Fibroblast of upper back skin (primary cell): ENCODE measurements around the gene ZNF750.
A peak's percentile ranks its signal among the peaks of the same experiment; 100 is the strongest.

Source experiments
- DNase-seq: peaks from one replicate; pipeline ENCODE4 v3.0.0-alpha.2; 2013

The ZNF750 gene

DNA sequence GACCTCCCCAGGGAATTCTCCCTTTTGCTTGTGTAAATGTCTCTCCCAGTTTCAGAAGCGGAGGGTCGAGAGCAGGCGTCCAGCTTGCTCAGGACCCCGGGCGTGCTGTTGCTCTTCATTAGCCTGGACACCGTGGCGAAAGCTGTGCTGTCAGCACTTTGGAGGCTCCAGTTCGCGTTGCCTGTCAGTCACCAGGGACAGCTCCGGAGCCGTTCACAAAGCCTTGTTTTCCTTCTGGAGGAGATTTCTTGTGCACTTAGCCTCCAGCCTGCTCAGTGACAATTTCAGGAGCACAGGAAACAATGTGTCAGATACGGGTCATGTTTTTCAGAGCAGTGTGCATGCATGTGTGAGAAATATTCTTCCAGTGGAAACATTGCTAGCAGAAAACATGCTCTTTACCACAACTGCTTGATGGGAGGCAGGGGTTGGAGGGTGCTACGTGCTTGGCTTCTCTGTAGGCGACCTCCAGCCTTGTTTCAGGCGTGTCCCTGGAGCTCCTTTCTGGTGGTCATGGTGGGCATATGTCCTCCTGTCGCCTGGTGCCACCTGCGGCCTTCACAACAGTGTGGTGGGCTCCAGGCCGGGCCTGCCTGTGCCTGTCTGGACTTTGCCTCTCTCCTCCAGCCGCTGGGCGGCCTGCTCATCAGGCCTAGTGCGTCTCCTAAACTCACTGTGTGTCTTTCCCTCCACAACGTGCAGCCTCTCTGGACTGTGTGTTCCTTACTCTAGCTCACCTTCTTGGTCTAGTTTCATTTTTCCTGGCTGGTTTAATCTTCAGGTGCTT lies 29.0 kb downstream of the ZNF750 start:
- no peak for DNase-seq

DNA sequence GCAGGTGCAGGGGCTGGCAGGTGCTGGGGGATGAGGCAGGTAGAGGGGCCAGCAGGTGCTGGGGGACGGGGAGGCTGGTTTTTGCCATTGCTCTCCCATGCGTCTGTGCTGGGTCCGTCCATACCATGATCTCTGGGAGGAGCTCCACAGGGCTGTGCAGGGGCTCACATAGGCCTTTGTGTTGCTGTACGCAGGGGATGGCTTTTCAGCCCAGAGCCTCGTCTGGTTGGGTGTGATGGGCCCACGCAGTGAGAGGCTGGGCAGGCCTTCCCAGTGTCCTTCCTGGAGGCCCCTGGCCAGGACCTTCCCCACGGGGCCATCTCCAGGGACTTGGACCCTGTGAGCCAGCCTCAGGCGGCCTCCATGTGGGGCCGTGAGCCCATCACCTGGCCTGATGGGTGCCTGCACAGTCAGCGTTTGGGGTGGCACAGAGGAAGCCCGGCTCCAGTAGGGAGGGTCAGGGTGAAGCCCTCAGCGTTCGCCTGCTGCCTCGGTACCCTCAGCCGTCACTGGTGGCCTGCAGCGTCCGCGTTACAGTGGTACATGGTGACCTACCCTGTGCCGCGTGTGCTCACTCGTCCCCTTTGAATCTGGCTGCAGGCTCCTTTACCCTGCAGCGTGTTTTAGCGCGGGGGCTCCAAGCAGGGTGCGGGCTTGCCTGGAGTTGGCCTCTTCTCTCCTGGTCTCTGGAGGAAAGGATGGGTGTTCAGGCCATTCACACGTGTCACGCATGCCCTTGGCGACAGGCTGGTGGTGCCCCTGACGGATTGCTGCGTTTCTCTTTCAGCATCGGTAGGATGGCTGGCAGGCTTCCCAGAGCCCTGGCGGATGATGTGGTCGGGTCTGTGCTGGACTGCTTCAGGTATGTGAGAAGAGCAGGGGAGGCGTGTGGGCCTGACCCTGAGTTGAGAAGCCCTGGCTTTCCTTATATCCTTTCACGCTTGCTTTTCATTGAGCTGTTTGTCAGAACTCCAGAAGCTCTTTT lies 30.6 kb downstream of the ZNF750 start:
- DNase-seq: peak; percentile 30

DNA sequence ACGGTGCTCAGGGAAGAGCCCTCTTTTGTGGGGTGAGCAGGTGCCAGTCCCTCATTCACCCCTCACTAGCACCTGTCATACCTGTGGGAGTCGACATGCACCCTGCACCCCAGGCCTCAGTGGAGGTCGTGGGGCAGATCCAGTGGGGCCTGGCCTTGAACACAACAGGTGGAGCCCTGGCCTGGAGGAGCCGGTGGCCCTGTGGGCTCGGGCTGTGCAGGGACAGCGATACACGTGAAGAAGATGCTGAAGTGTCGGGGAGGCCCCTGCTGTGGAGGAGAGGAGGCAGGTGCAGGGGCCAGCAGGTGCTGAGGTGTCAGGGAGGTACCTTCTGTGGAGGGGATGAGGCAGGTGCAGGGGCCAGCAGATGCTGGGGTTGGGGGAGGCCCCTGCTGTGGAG lies 31.8 kb downstream of the ZNF750 start:
- DNase-seq: no peak

DNA sequence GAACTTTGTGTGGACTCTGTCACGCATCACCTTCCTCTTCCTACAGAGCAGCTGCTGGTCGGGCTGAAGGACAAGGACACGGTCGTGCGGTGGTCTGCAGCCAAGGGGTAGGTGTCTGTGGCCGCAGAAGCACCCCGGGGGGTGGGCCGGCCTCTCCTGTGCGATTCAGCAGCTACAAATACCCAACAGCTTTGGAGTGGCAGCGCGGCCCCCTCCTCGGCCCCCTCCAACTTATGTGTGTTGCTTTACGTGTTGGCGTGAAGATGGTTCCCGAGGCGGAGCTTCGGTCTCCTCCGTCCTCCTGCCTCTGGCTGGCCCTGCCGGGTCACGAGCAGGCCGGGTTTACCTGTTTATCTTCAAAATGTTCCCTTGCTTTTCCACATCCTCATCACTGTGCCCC lies 32.3 kb downstream of the ZNF750 start:
- no peak for DNase-seq

DNA sequence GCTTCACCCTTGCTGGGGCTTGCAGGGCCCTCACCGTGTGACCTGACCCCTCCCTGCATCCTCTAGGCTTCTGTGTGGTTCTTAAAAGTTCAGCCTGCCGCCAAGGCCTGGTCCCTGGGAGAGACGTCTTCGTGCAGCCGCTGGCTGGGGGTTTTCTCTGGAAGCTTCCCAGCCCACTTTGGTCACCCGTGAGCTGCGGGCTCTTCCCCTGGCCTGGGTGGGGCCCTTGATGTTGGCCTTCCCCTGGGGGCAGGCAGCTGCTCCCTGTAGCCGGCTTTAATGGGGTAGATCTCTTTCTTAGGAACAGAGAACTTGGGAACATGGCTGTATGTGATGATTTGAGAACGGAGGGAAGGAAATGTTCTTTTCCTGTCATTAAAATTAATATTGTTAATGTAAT lies 32.7 kb downstream of the ZNF750 start:
- DNase-seq: no peak

DNA sequence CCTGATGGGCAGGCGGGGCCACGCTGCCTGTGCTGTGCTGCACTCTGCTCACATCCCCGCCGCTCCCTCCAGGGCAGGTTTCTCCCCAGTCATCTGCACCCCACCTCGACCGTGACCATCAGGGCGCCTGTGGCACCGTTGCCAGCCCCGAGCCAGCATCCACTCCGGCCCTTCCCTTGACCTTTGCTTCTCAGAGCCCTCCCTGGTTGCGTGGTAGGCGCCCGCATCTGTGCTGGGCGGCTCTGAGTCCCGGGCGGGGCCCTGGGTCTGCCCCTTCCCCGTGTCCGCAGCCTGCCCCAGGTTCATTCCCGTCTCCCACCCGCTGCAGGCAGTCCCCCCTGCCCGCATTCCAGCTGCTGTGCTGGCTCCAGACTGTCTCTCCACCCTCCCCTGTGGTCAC lies 33.2 kb downstream of the ZNF750 start:
- DNase-seq: no peak

DNA sequence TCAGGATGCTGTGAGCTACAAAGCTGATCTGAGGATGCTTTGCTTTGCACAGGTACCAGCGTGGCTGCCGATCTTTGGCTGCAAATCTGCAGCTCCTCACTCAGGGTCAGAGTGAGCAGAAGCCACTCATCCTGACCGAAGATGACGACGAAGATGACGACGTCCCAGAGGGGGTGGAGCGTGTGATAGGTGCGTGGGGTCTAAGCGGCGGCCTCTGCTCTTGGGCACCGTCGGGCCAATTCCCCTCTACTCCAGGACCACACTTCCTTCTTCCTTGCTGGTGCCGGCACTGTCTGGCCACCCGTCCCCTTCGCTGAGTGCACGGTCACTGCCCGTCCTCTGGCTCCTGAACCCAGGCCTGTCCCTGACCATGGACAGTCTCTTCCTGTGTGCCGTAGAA lies 34.0 kb downstream of the ZNF750 start:
- DNase-seq: no peak

DNA sequence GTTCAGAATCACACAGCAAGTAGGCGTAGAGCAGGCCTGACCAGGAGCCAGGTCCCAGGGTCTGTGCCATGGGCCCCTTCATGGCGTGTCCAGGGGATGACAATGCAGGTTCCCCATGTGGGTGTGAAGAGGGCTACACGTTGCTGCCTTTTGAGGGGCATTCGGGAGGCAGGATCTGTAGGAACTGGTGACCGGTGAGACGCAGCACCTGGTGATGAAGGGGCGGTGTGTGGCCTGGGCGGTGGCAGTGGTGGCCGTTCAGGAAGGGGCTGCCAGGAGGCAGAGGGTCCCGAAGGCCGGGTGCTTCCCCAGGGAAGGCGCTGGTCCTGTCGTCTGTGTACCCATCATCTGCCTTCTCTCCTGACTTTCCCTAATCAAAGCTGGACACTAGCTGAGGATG lies 34.6 kb downstream of the ZNF750 start:
- no peak for DNase-seq

DNA sequence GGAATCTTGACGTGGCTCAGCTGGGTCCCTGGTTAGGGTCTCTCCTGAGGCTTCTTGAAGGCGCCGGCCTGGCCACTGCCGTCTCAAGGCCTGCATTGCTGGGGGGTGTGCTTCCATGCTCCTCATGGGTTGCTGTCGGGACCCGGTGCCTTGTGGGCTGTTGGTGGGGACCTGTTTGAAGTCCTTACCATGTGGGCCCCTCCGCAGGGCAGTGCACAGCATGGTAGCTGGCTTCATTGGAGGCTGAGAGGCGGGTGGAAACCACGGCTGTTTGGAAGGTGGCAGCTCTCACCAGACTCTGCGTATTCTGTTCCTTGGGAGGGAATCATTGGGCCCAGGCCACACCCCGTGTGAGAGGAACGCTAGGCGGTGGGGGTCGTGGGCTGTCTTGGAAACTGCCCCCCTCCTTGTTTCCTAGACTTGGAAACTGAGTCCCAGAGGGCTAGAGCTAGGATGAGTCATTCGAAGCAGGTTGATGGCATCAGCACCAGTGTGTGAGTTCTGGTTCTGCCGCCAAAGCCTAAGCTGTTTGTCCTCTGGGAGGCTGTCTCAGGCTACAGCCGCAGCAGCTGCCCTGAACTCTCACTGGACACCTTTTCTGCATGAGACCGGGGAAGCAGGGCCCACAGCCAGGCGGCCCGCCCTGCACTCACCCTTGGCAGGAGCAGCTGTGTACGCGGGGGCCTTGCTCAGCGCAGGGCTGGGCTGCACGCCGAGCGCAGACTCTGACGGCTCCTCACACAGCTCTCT lies 35.2 kb downstream of the ZNF750 start:
- peak; percentile 62 for DNase-seq

DNA sequence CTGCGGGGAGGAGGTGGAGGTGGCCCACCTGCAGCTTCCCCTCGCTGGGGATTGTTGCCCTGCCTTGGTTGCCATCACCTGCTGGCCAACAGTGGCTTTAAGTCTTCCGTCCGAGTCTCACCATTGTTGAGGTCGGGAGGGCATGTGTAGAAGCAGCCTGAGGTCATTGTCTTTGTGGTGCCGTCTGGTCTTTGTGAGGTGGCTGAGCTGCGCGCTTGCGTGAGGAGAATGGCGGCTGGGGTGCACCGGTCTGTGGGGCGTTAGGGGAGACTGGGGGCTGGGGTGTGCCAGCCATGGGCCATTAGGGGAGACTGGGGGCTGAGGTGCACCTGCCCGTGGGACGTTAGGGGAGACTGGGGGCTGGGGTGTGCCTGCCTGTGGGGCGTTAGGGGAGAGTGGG lies 36.2 kb downstream of the ZNF750 start:
- no peak for DNase-seq

DNA sequence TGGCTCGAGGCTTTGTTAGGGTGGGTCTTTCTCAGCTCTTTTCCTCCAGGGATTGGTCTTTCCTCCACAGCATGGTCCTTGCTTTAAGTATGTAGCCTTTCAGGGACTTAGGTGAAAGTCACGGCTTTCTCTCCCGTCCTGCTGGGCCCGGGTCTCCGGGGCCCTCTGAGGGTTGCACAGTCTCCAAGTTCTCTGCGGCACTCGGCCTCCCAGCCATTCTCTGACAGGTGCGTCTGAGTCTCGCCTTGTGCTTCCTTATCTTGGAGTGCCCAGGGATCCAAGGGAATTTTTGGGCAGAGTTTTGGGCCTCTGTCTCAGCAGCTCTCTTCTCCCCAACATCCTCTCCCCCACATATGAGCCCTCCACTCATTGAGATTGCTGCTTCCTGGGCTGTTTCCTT lies 36.6 kb downstream of the ZNF750 start:
- DNase-seq: no peak

DNA sequence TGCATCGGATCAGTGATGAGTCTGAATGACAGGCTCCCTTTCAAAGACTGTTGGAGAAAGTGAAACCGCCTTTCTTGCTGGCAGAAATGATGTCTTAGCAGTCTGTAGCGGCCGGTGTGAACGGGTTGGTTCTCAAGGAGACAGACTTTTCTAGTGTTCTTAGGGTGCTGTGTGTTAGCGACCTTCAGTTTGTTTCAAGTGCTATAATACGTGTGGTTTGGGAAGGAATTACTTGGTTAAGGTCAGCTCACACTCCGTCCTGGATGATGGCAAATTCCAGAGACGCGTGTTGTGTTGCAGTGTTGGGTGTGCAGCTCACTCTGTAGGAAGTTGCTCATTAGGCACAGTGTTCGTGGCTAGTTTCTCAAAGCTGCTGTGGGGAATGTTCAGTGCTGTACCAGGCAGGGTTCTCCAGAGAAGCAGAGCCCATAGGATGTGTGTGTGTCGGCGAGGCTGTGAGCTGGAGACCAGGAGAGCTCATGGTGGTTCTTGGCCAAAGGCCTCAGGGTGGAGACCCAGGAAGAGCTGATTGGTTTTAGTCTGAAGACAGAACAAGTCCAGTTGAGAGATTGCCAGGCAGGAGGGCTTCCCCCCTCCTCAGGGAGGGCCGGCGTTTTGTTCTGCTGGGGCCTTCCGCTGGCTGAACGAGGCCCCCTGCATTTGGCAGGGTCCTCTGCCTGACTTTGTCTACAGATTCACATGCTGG lies 37.6 kb downstream of the ZNF750 start:
- DNase-seq: peak; percentile 61

DNA sequence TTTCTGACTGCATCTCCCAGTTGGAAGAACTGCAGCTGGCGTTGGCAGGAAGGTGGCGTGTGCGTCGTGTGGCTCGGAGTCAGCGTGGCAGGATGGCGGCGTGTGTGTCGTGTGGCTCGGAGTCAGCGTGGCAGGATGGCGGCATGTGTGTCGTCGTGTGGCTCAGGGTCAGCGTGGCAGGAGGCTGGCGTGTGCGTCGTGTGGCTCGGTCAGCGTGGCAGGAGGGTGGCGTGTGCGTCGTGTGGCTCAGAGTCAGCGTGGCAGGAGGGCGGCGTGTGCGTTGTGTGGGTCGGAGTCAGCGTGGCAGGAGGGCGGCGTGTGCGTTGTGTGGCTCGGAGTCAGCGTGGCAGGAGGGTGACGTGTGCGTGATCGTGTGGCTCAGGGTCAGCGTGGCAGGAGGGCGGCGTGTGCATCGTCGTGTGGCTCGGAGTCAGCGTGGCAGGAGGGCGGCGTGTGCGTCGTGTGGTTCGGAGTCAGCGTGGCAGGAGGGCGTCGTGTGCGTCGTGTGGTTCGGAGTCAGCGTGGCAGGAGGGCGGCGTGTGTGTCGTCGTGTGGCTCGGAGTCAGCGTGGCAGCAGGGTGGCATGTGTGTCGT lies 38.3 kb downstream of the ZNF750 start:
- no peak for DNase-seq

DNA sequence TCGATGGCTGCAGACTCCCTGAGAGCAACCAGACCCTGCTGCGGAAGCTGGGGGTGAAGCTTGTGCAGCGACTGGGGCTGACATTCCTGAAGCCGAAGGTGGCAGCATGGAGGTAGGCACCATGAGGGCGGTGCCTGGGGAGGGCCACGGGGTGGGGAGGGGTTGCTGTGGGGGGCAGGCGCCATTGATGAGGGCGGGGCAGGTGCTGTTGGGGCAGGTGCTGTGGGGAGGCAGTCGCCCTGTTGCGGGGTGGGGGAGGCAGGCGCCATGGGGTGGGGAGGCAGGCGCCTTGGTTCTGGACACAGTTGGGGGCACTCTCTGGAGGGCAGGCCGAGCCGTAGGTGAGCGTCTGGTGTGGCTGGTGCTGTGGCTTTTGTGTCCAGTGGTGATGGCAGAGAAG lies 38.9 kb downstream of the ZNF750 start:
- no peak for DNase-seq

DNA sequence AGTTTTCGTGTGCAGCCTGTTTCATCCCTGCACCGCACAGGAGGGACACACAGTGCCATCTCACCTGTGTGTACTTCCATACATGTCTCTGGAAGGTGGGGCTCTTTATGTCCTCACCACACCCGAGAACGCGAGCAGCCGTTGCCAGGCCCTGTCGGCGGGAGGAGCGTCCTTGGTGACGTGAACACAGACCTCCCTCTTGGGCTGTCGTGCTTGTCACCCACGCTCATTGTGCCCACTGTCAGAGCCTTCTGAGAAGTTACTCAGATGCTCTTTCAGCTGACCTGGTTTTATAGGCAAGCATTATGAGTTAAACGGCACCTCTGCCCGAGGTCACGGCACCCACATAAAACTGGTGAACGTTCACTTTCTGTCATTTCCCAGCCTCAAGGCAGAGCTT lies 40.2 kb downstream of the ZNF750 start:
- DNase-seq: no peak

DNA sequence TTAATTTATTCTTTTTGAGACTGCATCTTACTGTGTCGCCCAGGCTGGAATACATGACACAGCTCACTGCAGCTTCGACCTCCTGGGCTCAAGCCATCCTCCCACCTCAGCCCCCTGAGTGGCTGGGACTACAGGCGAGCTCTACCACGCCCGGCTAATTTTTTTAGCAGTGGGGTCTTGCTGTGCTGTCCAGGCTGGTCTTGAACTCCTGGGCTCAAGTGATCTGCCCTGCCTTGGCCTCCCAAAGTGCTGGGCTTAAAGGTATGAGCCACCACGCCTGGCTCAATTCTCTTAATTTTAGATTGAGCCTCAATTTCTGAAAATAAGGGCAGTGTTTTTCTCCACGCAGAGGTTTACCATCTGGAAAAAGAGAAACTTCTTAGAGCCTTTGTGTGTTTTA lies 41.1 kb downstream of the ZNF750 start:
- DNase-seq: no peak

DNA sequence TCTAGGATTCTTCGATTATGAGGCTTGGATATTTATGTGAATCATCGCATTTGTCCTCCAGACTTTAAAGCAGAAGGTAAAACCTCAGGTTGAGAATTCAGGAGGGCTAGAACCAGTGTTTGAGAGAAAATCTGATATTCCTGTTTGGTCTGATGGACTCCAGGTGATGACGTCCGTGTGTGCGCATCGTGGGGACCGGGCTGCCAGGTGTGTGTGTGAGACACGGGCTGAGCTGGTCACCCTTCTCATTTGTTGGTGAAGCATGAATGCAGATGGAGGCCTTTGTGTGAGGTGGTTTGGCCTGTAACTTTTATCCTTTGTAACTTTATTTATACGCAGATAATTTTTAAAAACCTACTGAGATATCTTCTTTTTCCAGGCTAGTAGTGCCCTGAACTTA lies 42.8 kb downstream of the ZNF750 start:
- no peak for DNase-seq

DNA sequence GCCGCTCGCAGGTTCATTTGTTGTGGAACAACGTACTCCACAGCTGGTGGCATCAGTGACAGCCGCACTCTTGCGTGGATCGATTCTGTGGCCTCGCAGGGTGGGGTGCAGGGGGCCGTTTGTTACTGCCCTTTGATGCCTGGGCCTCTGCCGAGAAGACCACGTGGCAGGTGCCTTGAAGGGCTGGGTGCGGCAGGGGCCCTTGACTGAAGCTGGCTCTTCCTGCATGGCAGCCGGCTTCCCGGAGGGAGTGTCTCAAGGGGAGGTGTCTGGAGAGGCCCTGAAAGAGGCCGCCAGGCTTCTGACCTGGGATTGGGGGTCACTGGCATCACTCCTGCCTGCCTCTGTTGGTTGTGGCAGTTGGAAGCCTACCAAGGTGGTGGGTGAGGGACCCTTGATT lies 44.2 kb downstream of the ZNF750 start:
- no peak for DNase-seq

DNA sequence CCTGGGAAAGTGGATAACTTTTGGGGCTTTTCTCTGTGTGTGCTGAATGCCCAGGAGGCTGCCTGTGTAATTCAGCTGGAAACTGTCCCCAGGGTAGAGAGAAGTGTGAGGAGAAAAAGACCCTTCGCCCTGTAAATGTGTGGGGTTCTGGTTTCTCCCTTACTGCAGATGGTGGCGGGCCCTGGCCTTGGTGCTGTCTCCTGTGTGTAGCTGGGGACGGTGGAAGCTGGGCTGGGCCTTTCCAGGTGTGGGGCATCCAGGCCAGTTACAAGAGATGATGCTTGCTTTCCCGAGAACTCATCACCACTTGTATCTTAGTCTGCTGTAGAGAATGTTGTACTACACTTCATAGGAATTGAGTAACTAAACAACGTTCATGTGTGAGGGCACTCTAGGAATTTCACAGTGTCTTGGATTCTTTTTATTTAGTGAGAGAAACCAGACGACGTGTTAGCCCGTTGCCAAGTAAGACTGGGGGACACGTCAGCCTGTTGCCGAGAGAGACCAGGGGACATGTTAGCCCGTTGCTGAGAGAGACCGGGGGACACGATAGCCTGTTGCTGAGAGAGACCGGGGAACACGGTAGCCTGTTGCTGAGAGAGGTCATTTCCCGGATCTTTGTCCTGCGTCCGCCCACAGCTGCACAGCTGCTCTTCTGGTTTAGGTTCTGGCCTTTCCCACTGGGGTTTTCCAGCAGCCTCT lies 44.9 kb downstream of the ZNF750 start:
- peak; percentile 12 for DNase-seq

DNA sequence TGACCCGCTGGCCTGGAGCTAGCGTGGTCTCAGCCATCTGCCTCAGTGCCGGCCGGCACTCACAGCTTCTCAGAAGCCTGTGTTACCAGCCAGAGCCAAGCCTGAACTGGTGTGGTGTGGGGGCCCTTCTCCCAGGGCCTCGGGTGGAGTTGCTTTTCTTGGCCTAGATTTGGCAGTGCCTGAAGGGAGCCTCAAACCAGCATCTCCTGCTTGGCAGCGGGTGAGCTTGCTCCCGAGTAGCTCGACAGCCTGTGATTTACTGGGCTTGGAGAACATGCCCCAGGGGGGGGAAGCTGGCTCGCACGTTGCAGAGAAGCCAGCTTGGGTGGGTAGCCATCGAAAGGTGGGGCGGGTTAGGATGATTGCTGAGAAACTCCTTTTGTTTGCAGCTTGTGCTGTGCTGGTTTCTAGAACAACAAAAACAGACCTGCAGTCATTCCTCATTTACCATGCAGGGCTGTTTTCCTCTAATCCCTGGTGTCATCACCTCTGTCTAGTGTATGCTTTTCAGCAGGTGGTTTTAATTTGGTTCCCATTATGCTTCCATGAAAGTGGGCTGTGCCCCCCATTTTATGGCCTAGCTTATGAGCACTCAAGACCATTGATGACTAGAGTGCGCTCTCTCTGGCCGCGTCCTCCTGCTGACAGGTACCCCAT lies 45.7 kb downstream of the ZNF750 start:
- peak; percentile 39 for DNase-seq

DNA sequence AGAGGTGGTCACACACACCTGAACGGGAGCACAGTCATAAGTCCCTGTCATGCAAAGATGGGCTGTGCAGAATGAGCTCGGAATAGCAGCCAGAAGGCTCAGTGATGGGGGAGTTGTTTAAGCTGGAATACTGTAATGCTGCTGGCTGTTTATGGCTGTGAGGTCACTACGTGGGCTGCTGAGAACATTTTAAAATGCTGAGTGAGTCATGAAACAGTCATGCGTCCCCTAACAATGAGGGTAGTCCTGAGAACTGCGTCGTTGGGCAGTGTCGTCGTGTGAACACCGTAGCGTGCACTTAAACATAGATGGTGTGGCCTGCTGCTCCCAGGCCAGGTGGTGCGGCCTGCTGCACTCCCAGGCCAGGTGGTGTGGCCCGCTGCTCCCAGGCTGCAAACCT lies 48.3 kb downstream of the ZNF750 start:
- peak; percentile 64 for DNase-seq
